ENCODE results near the gene MED27. TPM values are rescaled to one million over a fixed set of nuclear protein-coding genes. Genes with fewer than 3 reads are reported as not detected.

Gene MED27
- total and polyA plus RNA-seq, 2 of the 4 experiments (the other 2 are of a cell fraction), result 50.2 to 63.4 TPM

DNA sequence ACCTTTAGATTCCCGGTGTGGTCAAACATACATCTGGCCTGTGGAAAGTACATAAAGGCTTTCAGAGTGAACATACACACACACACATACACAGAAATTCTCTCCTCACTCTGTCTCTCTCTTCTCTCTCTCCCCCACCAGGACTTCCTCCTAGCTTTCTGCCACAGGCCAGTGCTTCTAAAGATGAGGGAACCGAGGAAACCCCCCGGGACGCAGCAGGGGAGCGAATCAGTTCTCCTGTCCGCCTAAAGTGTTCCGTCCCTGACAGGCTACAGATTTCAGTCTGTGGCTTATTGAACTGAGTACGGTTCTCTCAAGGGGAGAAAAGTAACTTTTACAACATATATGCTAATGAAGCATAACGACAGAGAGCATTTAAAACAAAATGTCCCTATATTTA, 75.8 kb downstream of the MED27 start:
- H3K4me1 ChIP-seq (ENCODE audit: control insufficient read depth, insufficient read depth, low read length), result peaks cover 15% of the 10 kb centered on the region
- no peak overlapping the region for H3K4ac ChIP-seq (ENCODE audit: low read depth, low read length)
- no peak overlapping the region for H2BK5ac ChIP-seq (ENCODE audit: low read depth, low read length, poor library complexity, severe bottlenecking)
- H3K4me2 ChIP-seq (ENCODE audit: low read depth, low read length), result no peak overlapping the region
- intact Hi-C loops (cut with micrococcal nuclease), result no loop called here
- H3K9me3 ChIP-seq (ENCODE audit: control insufficient read depth, insufficient read depth, low read length), result peaks cover 4% of the 10 kb centered on the region
- no peak overlapping the region for H3K14ac ChIP-seq (replicated peaks; ENCODE audit: low read depth, low read length)
- ATAC-seq (ENCODE audit: low read depth) (no peak), DNase-seq (no peak)
- no peak overlapping the region for H2AK9ac ChIP-seq (replicated peaks; ENCODE audit: low read depth, low read length, poor library complexity)
- no peaks in the 10 kb centered on the region for H3K36me3 ChIP-seq (ENCODE audit: control insufficient read depth, insufficient read depth, low read length)
- no peak overlapping the region for H3K27ac ChIP-seq (ENCODE audit: insufficient read depth, low read length)
- no peak overlapping the region for H3K18ac ChIP-seq (ENCODE audit: low read depth, low read length)
- H2AK5ac ChIP-seq (ENCODE audit: low read depth, low read length), result no peak overlapping the region
- H3K56ac ChIP-seq (ENCODE audit: extremely low read depth, insufficient read depth, low read length), result no peak overlapping the region
- no peak overlapping the region for H3K4me3 ChIP-seq (ENCODE audit: insufficient read depth, low read depth, low read length)
- H3K9ac ChIP-seq (ENCODE audit: low read depth, low read length), result no peak overlapping the region
- no peak overlapping the region for H4K91ac ChIP-seq (ENCODE audit: insufficient read depth, low read depth, low read length)
- dilution Hi-C loops (cut with HindIII; ENCODE audit: low sequenced_read_pairs, unreplicated experiment), result no loop called here
- peaks cover 19% of the 10 kb centered on the region for H3K9me1 ChIP-seq (ENCODE audit: insufficient read depth, low read length)
- no peak overlapping the region for H2AFZ ChIP-seq (replicated peaks; ENCODE audit: low read length, poor library complexity)
- no peaks in the 10 kb centered on the region for H3K27me3 ChIP-seq (ENCODE audit: control insufficient read depth, insufficient read depth, low read length)
- H2BK15ac ChIP-seq (ENCODE audit: low read depth, low read length), result no peak overlapping the region
- ChIA-PET POLR2A (ENCODE audit: unreplicated experiment) (no interaction called here), CTCF (no interaction called here)
- no peak overlapping the region for H2BK120ac ChIP-seq (ENCODE audit: low read depth, low read length)
- H3K79me1 ChIP-seq (ENCODE audit: low read depth in 1 of 2, low read length in 2 of 2), result peaks cover 31 to 72% of the 10 kb centered on the region in 2 experiments
- no CpG with 5 or more reads among the region's 9 CpGs for WGBS, 2 experiments (ENCODE audit: extremely low coverage in 2 of 2, insufficient read length in 1 of 2)
- no TSS peak for BruUV-seq (replicated peaks)
- no peak overlapping the region for H2BK20ac ChIP-seq (ENCODE audit: low read depth, low read length)
- no peak overlapping the region for H3K23ac ChIP-seq (ENCODE audit: low read depth, low read length)
- no peak overlapping the region for H4K8ac ChIP-seq (ENCODE audit: low read depth in 2 of 2, low read length in 2 of 2)
- H4K5ac ChIP-seq (ENCODE audit: low read depth, low read length), result no peak overlapping the region
- in situ Hi-C loops (cut with MboI; ENCODE audit: low sequenced_read_pairs), result no loop called here
- H4K20me1 ChIP-seq (ENCODE audit: insufficient read depth, low read length), result 0 out of 2 replicates have a peak, but pooled peaks cover 9% of the 10 kb centered on the region
- TF ChIP-seq, protein P1, sequence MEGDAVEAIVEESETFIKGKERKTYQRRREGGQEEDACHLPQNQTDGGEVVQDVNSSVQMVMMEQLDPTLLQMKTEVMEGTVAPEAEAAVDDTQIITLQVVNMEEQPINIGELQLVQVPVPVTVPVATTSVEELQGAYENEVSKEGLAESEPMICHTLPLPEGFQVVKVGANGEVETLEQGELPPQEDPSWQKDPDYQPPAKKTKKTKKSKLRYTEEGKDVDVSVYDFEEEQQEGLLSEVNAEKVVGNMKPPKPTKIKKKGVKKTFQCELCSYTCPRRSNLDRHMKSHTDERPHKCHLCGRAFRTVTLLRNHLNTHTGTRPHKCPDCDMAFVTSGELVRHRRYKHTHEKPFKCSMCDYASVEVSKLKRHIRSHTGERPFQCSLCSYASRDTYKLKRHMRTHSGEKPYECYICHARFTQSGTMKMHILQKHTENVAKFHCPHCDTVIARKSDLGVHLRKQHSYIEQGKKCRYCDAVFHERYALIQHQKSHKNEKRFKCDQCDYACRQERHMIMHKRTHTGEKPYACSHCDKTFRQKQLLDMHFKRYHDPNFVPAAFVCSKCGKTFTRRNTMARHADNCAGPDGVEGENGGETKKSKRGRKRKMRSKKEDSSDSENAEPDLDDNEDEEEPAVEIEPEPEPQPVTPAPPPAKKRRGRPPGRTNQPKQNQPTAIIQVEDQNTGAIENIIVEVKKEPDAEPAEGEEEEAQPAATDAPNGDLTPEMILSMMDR (conservative IDR thresholded peaks at IDR 0.05; ENCODE audit: low read depth, low read length), result no peak
- TF ChIP-seq CEBPB (IDR thresholded peaks at IDR 0.05; ENCODE audit: low read depth, low read length) (no peak), MXI1 (IDR thresholded peaks at IDR 0.05; ENCODE audit: borderline replicate concordance, low read depth, low read length) (no peak), FOS (IDR thresholded peaks at IDR 0.05; ENCODE audit: low read depth, low read length) (no peak), SMC3 (IDR thresholded peaks at IDR 0.05; ENCODE audit: low read depth, low read length) (no peak), RCOR1 (IDR thresholded peaks at IDR 0.05; ENCODE audit: insufficient replicate concordance, low read length) (no peak), RAD21 (IDR thresholded peaks at IDR 0.05; ENCODE audit: low read length) (no peak), MAFK (IDR thresholded peaks at IDR 0.05; ENCODE audit: low read depth, low read length) (no peak), RFX5 (IDR thresholded peaks at IDR 0.05; ENCODE audit: low read depth, low read length) (no peak), BHLHE40 (IDR thresholded peaks at IDR 0.05; ENCODE audit: low read depth, low read length) (no peak), CHD1 (IDR thresholded peaks at IDR 0.05; ENCODE audit: low read depth, low read length) (no peak), POLR2A (IDR thresholded peaks at IDR 0.05; ENCODE audit: low read depth, low read length) (no peak), MAZ (IDR thresholded peaks at IDR 0.05; ENCODE audit: borderline replicate concordance, low read depth, low read length) (no peak), USF2 (IDR thresholded peaks at IDR 0.05; ENCODE audit: low read depth, low read length) (no peak), NFE2L2 (IDR thresholded peaks at IDR 0.05; ENCODE audit: low read depth, low read length) (no peak)
- TF ChIP-seq, protein P2, sequence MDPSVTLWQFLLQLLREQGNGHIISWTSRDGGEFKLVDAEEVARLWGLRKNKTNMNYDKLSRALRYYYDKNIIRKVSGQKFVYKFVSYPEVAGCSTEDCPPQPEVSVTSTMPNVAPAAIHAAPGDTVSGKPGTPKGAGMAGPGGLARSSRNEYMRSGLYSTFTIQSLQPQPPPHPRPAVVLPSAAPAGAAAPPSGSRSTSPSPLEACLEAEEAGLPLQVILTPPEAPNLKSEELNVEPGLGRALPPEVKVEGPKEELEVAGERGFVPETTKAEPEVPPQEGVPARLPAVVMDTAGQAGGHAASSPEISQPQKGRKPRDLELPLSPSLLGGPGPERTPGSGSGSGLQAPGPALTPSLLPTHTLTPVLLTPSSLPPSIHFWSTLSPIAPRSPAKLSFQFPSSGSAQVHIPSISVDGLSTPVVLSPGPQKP (IDR thresholded peaks at IDR 0.05; ENCODE audit: borderline replicate concordance, low read depth, low read length), result no peak
